Measurements from ENCODE around the gene METTL4.

Gene METTL4

DNA sequence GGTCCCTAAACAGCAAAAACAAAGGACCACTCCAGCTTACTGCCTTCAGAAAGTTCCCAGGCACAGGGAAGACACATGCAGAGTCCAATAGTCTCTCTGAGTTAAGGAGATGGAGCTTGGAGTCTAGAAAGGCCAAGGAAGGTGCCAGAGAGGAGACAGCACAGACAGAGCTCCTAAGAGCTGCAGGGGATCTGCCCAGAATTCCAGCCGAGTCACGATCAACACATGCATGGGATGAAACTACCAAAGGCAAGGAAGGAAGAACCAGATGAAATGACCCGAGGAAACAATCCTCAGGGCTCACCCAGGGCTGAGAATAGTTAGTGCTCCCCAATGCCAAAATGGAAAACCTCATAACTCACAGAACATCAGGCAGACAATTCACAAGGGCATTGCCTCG is 15.4 kb downstream of the METTL4 start:
- H3K4me1 ChIP-seq (ENCODE audit: control insufficient read depth, insufficient read depth, low read depth, low read length), result no peaks in the 10 kb centered on the region

DNA sequence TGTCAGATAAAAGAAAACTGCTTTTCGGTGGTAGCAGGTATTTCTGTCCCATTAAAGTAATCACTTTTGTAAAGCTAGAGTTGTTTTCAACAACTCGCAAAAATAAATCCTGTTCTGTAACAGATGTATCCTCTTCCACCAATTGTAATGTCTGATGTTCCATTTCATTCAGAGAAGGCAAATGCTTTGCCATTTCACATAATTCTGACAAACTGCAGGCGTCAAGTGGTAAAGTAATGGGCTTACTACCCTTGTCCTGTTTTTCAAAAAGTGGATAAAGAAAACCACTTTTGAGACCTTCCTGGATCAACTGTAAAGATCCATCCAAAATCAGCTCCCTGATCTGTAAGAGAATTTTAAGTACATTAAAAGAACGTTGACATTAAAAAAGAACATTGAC is 16.6 kb downstream of the METTL4 start:
- peaks cover 11% of the 10 kb centered on the region for H3K79me1 ChIP-seq (replicated peaks; ENCODE audit: low read length, poor library complexity, severe bottlenecking)
- no peak for DNase-seq
- WGBS, result 100% methylated on average over 4 of the region's 4 CpGs

More for the DNA sequence above, 15.4 kb downstream of the METTL4 start:
- Histone ChIP-seq H3K14ac (ENCODE audit: low read length in 2 of 2) (no peak overlapping the region), H4K8ac (ENCODE audit: low read length) (no peak overlapping the region), H3K23ac (ENCODE audit: low read length in 2 of 2) (no peak overlapping the region), H2AK5ac (ENCODE audit: low read length, severe bottlenecking) (no peak overlapping the region), H2BK12ac (ENCODE audit: low read length in 2 of 2) (no peak overlapping the region), H2BK15ac (ENCODE audit: low read depth, poor library complexity, severe bottlenecking) (no peak overlapping the region), H3K4ac (ENCODE audit: low read depth in 1 of 2, low read length in 2 of 2) (no peak overlapping the region), H3K18ac (ENCODE audit: low read depth in 1 of 2, low read length in 2 of 2) (no peak overlapping the region), H3K79me1 (replicated peaks; ENCODE audit: low read length, poor library complexity, severe bottlenecking) (peaks cover 11% of the 10 kb centered on the region), H3K9me3 (ENCODE audit: control insufficient read depth, low read length) (no peaks in the 10 kb centered on the region), H3K9ac (ENCODE audit: low read length) (no peak overlapping the region), H4K91ac (ENCODE audit: low read length) (no peak overlapping the region), H2BK120ac (ENCODE audit: low read depth, low read length) (no peak overlapping the region), H2BK5ac (ENCODE audit: low read depth, low read length, poor library complexity, severe bottlenecking) (no peak overlapping the region), H2AFZ (ENCODE audit: low read depth, low read length) (no peak overlapping the region), H3K27ac (ENCODE audit: low read length, poor library complexity, severe bottlenecking) (no peak overlapping the region), H3K36me3 (ENCODE audit: control insufficient read depth in 1 of 2, insufficient read depth in 2 of 2, low read depth in 1 of 2, low read length in 2 of 2) (peaks cover 0 to 7% of the 10 kb centered on the region in 2 experiments), H3K27me3 (ENCODE audit: control insufficient read depth in 1 of 2, insufficient read depth in 1 of 2, low read length in 2 of 2) (no peaks in the 10 kb centered on the region), H3K4me3 (ENCODE audit: insufficient read depth in 1 of 2, low read depth in 1 of 2, low read length in 2 of 2) (no peak overlapping the region), H3K4me2 (ENCODE audit: low read length, poor library complexity, severe bottlenecking) (no peak overlapping the region)
- no peak for DNase-seq
- 53% methylated on average over 3 of the region's 4 CpGs for WGBS

DNA sequence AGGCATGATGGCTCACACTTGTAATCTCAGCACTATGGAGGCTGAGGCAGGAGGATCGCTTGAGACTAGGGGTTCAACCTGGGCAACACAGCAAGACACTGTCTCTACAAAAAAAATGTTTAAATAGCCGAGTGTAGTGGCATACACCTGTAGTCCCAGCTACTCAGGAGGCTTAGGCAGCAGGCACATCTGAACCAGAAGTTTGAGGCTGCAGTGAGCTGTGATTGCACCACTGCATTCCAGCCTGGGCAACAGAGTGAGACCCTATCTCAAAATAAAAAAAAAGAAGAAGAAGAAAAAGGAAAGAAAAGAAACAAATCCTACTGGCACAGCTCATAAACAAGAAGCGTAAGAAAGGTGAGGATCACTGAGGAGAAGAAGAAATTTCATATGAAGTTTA is 19.9 kb downstream of the METTL4 start:
- Histone ChIP-seq H3K27me3 (ENCODE audit: control insufficient read depth in 1 of 2, insufficient read depth in 1 of 2, low read length in 2 of 2) (no peaks in the 10 kb centered on the region), H3K4me1 (ENCODE audit: control insufficient read depth, insufficient read depth, low read depth, low read length) (no peaks in the 10 kb centered on the region), H2BK12ac (ENCODE audit: low read length in 2 of 2) (no peak overlapping the region), H2BK5ac (ENCODE audit: low read depth, low read length, poor library complexity, severe bottlenecking) (no peak overlapping the region), H2AK5ac (ENCODE audit: low read length, severe bottlenecking) (no peak overlapping the region), H3K14ac (ENCODE audit: low read length in 2 of 2) (no peak overlapping the region), H3K79me1 (replicated peaks; ENCODE audit: low read length, poor library complexity, severe bottlenecking) (peaks cover 6% of the 10 kb centered on the region), H2BK15ac (ENCODE audit: low read depth, poor library complexity, severe bottlenecking) (no peak overlapping the region), H2BK120ac (ENCODE audit: low read depth, low read length) (no peak overlapping the region), H3K4ac (ENCODE audit: low read depth in 1 of 2, low read length in 2 of 2) (no peak overlapping the region), H3K36me3 (ENCODE audit: control insufficient read depth in 1 of 2, insufficient read depth in 2 of 2, low read depth in 1 of 2, low read length in 2 of 2) (peaks cover 0 to 11% of the 10 kb centered on the region in 2 experiments), H3K9ac (ENCODE audit: low read length) (no peak overlapping the region), H3K9me3 (ENCODE audit: control insufficient read depth, low read length) (no peaks in the 10 kb centered on the region), H3K18ac (ENCODE audit: low read depth in 1 of 2, low read length in 2 of 2) (no peak overlapping the region), H4K8ac (ENCODE audit: low read length) (no peak overlapping the region), H2AFZ (ENCODE audit: low read depth, low read length) (no peak overlapping the region), H3K4me2 (ENCODE audit: low read length, poor library complexity, severe bottlenecking) (no peak overlapping the region), H3K27ac (ENCODE audit: low read length, poor library complexity, severe bottlenecking) (no peak overlapping the region), H3K23ac (ENCODE audit: low read length in 2 of 2) (no peak overlapping the region), H3K4me3 (ENCODE audit: insufficient read depth in 1 of 2, low read depth in 1 of 2, low read length in 2 of 2) (no peak overlapping the region), H4K91ac (ENCODE audit: low read length) (no peak overlapping the region)
- 95% methylated on average over 2 of the region's 3 CpGs for WGBS
- no peak for DNase-seq

More for the DNA sequence above, 16.6 kb downstream of the METTL4 start:
- no peak overlapping the region for H3K4ac ChIP-seq (ENCODE audit: low read depth in 1 of 2, low read length in 2 of 2)
- H3K14ac ChIP-seq (ENCODE audit: low read length in 2 of 2), result no peak overlapping the region
- H3K9me3 ChIP-seq (ENCODE audit: control insufficient read depth, low read length), result no peaks in the 10 kb centered on the region
- H2BK12ac ChIP-seq (ENCODE audit: low read length in 2 of 2), result no peak overlapping the region
- no peak overlapping the region for H4K8ac ChIP-seq (ENCODE audit: low read length)
- H3K27ac ChIP-seq (ENCODE audit: low read length, poor library complexity, severe bottlenecking), result no peak overlapping the region
- H4K91ac ChIP-seq (ENCODE audit: low read length), result no peak overlapping the region
- no peak overlapping the region for H3K4me2 ChIP-seq (ENCODE audit: low read length, poor library complexity, severe bottlenecking)
- H3K36me3 ChIP-seq (ENCODE audit: control insufficient read depth in 1 of 2, insufficient read depth in 2 of 2, low read depth in 1 of 2, low read length in 2 of 2), result peaks cover 0 to 7% of the 10 kb centered on the region in 2 experiments
- H3K23ac ChIP-seq (ENCODE audit: low read length in 2 of 2), result no peak overlapping the region
- H2BK120ac ChIP-seq (ENCODE audit: low read depth, low read length), result no peak overlapping the region
- no peaks in the 10 kb centered on the region for H3K4me1 ChIP-seq (ENCODE audit: control insufficient read depth, insufficient read depth, low read depth, low read length)
- H2AK5ac ChIP-seq (ENCODE audit: low read length, severe bottlenecking), result no peak overlapping the region
- H2BK5ac ChIP-seq (ENCODE audit: low read depth, low read length, poor library complexity, severe bottlenecking), result no peak overlapping the region
- no peak overlapping the region for H3K4me3 ChIP-seq (ENCODE audit: insufficient read depth in 1 of 2, low read depth in 1 of 2, low read length in 2 of 2)
- no peak overlapping the region for H2AFZ ChIP-seq (ENCODE audit: low read depth, low read length)
- H3K9ac ChIP-seq (ENCODE audit: low read length), result no peak overlapping the region
- no peaks in the 10 kb centered on the region for H3K27me3 ChIP-seq (ENCODE audit: control insufficient read depth in 1 of 2, insufficient read depth in 1 of 2, low read length in 2 of 2)
- no peak overlapping the region for H3K18ac ChIP-seq (ENCODE audit: low read depth in 1 of 2, low read length in 2 of 2)
- H2BK15ac ChIP-seq (ENCODE audit: low read depth, poor library complexity, severe bottlenecking), result no peak overlapping the region

DNA sequence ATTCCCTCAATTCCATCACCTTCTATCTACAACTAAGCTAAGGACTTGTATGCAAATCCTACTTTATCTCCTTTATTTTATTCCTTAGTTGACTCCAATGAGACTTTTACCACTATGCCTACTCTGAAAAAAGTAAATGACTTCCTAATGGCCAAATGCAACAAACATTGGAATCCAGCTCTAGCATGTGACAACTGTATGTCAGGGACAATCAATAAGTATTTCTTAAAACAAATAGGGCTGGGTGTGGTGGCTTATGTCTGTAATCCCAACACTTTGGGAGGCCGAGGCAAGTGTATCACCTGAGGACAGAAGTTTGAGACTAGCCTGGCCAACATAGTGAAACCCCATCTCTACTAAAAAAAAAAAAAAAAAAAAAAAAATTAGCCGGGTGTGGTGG is 21.8 kb downstream of the METTL4 start:
- Histone ChIP-seq H4K8ac (ENCODE audit: low read length) (no peak overlapping the region), H3K18ac (ENCODE audit: low read depth in 1 of 2, low read length in 2 of 2) (no peak overlapping the region), H3K79me1 (replicated peaks; ENCODE audit: low read length, poor library complexity, severe bottlenecking) (peaks cover 3% of the 10 kb centered on the region), H3K4me3 (ENCODE audit: insufficient read depth in 1 of 2, low read depth in 1 of 2, low read length in 2 of 2) (no peak overlapping the region), H3K36me3 (ENCODE audit: control insufficient read depth in 1 of 2, insufficient read depth in 2 of 2, low read depth in 1 of 2, low read length in 2 of 2) (peaks cover 0 to 4% of the 10 kb centered on the region in 2 experiments), H2BK120ac (ENCODE audit: low read depth, low read length) (no peak overlapping the region), H3K27me3 (ENCODE audit: control insufficient read depth in 1 of 2, insufficient read depth in 1 of 2, low read length in 2 of 2) (no peaks in the 10 kb centered on the region), H2BK15ac (ENCODE audit: low read depth, poor library complexity, severe bottlenecking) (no peak overlapping the region), H3K14ac (ENCODE audit: low read length in 2 of 2) (no peak overlapping the region), H2BK5ac (ENCODE audit: low read depth, low read length, poor library complexity, severe bottlenecking) (no peak overlapping the region), H2AFZ (ENCODE audit: low read depth, low read length) (no peak overlapping the region), H4K91ac (ENCODE audit: low read length) (no peak overlapping the region), H2AK5ac (ENCODE audit: low read length, severe bottlenecking) (no peak overlapping the region), H3K4me2 (ENCODE audit: low read length, poor library complexity, severe bottlenecking) (no peak overlapping the region), H2BK12ac (ENCODE audit: low read length in 2 of 2) (no peak overlapping the region), H3K9ac (ENCODE audit: low read length) (no peak overlapping the region), H3K9me3 (ENCODE audit: control insufficient read depth, low read length) (no peaks in the 10 kb centered on the region), H3K23ac (ENCODE audit: low read length in 2 of 2) (no peak overlapping the region), H3K4ac (ENCODE audit: low read depth in 1 of 2, low read length in 2 of 2) (no peak overlapping the region), H3K4me1 (ENCODE audit: control insufficient read depth, insufficient read depth, low read depth, low read length) (no peaks in the 10 kb centered on the region), H3K27ac (ENCODE audit: low read length, poor library complexity, severe bottlenecking) (no peak overlapping the region)
- 88% methylated on average over 1 of the region's 2 CpGs for WGBS
- DNase-seq, result no peak
